GM12801 (cell line): ENCODE measurements around the gene MCM8.

ENCODE experiments used
- TF ChIP-seq, protein P1 (sequence below): IDR thresholded peaks from one replicate; pipeline ENCODE4 v1.5.1; 2011; ENCODE audit warnings: control low read depth; ENCODE audit not compliant: insufficient read length; ENCODE audit errors: extremely low read depth

Gene MCM8

DNA sequence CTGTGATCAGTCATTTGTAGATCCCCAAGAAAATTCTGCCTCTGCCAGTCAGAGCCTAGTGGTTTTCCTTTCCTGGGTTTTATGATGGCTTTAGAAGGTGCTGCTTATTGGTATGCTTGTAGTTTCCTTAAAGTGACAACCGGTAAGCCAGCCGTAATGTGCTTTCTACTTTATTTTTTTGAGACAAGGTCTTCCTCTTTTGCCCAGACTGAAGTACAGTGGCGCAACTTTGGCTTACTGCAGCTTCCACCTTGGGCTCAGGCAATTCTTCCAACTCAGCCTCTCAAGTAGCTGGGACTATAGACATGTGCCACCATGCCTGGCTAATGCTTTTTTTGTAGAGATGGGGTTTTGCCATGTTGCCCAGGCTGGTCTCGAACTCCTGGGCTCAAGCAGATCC, 23.5 kb downstream of the MCM8 start:
- TF ChIP-seq, protein P1, sequence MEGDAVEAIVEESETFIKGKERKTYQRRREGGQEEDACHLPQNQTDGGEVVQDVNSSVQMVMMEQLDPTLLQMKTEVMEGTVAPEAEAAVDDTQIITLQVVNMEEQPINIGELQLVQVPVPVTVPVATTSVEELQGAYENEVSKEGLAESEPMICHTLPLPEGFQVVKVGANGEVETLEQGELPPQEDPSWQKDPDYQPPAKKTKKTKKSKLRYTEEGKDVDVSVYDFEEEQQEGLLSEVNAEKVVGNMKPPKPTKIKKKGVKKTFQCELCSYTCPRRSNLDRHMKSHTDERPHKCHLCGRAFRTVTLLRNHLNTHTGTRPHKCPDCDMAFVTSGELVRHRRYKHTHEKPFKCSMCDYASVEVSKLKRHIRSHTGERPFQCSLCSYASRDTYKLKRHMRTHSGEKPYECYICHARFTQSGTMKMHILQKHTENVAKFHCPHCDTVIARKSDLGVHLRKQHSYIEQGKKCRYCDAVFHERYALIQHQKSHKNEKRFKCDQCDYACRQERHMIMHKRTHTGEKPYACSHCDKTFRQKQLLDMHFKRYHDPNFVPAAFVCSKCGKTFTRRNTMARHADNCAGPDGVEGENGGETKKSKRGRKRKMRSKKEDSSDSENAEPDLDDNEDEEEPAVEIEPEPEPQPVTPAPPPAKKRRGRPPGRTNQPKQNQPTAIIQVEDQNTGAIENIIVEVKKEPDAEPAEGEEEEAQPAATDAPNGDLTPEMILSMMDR, result no peak

DNA sequence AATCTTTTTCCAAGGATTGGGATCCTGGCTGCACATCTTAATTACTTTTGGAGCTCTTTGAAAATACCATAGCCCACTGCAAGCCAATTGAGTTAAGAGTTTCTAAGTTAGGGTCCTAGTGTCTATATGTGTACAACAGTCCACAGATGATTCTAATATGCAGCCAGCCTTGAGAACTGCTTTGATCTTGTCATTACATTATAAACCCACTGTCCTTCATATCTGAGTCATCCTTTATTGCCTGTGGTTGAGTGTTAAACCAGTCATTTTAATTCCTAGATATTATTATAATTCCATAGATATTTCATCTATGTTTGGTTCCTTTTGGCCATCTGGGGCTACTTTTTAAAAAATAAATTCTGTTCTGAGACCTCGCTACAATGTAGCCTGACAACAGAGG, 24.1 kb downstream of the MCM8 start:
- TF ChIP-seq, protein P1, result no peak

DNA sequence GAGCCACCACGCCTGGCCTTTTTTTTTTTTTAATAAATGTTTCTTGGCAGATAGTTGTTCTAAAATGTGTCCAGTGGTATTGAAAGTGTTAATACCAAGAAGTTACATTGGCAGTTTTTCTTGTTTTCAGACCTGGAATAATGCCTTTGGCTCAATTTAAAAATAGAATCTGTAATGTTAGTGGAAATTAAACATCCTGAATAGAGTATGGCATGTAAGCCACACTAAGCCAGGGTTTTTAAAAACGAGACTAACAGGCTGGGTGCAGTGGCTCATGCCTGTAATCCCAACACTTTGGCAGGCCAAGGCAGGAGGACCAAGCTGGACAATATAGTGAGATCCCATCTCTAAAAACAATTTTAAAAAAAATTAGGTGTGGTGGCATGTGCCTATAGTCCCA, 25.3 kb downstream of the MCM8 start:
- TF ChIP-seq, protein P1, result no peak

DNA sequence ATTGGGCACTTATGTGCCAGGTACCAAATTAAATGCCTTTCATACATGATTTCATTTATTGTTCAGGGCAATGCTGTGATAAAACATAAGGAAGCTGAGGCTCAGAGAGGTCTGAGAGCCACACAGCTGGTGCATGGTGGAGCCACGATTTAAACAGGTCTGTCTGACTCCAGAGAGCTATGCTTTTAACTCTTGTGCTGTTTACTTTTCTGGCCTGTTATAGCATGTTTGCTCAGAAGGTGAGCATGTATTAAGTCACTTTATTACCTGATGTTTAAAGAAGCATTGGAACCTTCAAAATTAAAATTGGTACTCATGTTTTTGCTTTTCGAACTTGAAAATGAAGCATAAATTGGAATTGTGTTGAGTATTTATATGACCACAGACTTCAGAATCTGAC, 26.8 kb downstream of the MCM8 start:
- TF ChIP-seq, protein P1, result no peak

DNA sequence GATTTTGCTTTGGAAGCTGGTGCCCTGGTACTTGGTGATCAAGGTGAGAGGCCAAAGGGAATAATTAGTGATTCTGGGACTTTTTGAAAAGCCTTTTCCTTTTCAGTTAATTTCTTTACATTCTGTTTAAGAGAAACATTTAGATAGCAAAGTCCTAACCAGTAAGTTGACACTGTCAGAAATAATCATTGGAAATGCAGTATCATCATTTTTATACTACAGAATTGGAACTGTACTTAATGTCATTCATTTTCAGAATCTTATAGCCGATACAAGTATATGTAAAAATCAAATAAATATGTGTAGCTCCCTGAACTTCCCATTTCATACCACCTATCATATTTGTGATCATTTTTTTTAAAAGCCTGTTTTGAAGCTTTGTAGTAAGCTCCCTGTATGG, 27.5 kb downstream of the MCM8 start:
- TF ChIP-seq, protein P1, result no peak

DNA sequence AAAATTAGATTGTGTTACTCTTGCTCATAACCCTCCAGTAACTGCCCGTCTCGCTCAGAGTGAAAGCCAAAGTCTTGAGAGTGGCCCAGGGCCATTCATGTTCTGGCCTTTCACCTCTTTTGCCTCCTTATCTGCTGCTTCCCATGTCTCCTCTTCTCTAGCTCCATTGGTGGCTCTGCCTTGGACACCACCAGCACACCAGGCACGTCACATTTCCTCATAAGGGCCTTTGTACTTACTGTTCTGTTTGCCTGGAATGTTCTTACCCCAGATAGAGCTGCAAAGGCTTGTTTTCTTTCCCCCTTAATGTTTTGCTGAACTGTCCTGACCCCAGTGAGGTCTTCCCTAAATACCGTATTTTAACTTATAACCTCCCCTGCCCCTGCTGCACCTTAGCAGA, 29.3 kb downstream of the MCM8 start:
- TF ChIP-seq, protein P1, result no peak

DNA sequence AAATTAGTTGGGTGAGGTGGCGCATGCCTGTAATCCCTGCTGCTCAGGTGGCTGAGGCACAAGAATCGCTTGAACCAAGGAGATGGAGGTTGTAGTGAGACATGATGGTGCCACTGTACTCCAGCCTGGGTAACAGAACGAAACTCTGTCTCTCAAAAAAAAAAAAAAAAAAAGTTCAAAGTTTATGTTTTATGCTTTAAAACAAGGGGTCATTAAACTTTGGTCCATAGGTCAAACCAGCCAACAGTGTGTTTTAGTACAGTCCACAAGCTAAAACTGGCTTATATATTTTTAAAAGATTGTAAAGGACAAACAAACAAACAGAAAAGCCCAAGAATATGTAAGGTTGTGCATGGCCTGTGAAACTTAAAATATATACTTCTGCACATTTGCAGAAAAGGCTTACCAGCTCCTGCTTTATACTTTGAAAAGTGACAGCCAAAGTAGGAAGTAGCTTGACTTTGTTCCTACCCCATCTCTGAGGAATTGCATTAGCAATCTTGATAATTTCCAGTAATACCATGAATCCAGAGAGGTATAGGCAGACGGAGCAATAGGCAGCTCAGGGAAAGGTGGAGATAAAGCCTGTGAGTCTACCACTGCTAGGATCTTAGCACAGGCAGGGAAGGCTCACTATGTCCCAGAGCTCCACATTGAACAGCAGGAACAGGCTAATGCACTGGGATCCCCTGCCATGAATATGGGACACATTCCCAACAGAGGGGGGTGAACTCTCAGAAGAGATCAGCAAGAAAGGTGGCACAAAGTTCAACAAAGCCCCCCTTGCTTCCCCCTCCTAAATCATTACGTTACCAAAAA, 30.5 kb downstream of the MCM8 start:
- TF ChIP-seq, protein P1, result no peak

DNA sequence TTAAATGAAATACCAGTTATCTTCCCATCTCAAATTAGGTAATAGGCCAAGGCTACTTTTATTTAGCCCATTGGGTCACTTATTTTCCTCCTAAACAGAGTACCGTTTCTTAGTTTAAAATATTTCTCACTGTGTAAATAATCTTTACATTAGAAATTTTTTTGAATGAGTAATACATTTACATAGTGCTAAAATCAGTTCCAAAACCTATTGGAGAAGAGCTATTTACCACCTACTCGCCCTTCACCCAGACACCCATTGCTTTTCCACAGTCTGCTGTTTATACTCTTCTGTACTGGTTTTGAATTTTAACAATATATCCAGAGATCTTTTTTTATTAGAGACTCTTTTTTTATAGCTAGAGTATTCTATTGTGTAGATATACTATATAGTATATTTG, 36.9 kb downstream of the MCM8 start:
- TF ChIP-seq, protein P1, result no peak
